DND-41 (cell line): ENCODE measurements around the gene STRA8.

Experiments
- EZH2 ChIP-seq: IDR thresholded peaks from 3 replicates; pipeline ENCODE4 v1.6.1; 2012; ENCODE audit warnings: borderline replicate concordance, low read depth, mild to moderate bottlenecking, moderate library complexity, low read length, inconsistent platforms; ENCODE audit not compliant: severe bottlenecking
- TF ChIP-seq, protein P1 (sequence below): IDR thresholded peaks from 2 replicates; pipeline ENCODE4 v1.5.1; 2012; ENCODE audit warnings: borderline replicate concordance, low read length, moderate library complexity, mild to moderate bottlenecking; ENCODE audit not compliant: poor library complexity, severe bottlenecking; ENCODE audit errors: extremely low read depth

DNA sequence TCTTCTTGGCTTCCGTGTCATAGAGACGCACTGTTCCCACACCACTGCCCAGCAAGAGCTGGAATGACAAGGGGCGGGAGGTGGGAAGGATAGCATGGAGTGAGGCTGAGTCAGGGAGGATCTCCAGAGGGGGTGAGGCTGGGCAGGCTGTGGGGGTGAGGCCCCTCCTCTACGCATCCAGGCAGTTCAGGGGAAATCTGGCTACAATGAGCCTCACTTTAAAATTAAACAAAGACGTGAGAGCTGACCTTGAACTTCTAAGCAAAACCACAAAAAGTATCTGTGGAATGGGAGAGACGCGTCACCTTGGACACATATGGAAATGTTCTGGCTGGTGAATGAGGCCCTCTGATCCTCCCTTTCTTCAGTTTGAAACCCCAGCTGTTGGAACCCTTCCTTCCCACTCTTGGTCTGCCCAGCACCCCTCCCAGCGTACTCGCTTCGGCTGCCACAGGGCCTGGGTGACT, 40.0 kb upstream of the STRA8 start:
- TF ChIP-seq, protein P1, sequence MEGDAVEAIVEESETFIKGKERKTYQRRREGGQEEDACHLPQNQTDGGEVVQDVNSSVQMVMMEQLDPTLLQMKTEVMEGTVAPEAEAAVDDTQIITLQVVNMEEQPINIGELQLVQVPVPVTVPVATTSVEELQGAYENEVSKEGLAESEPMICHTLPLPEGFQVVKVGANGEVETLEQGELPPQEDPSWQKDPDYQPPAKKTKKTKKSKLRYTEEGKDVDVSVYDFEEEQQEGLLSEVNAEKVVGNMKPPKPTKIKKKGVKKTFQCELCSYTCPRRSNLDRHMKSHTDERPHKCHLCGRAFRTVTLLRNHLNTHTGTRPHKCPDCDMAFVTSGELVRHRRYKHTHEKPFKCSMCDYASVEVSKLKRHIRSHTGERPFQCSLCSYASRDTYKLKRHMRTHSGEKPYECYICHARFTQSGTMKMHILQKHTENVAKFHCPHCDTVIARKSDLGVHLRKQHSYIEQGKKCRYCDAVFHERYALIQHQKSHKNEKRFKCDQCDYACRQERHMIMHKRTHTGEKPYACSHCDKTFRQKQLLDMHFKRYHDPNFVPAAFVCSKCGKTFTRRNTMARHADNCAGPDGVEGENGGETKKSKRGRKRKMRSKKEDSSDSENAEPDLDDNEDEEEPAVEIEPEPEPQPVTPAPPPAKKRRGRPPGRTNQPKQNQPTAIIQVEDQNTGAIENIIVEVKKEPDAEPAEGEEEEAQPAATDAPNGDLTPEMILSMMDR: no peak
- TF ChIP-seq EZH2: no peak
